ENCODE measurements around the gene RAET1L. TPM values are rescaled to one million over a fixed set of nuclear protein-coding genes. Genes with fewer than 3 reads are reported as not detected.

RAET1L gene
- polyA plus RNA-seq, 1 donor (not counting 4 experiments of a cell fraction or from before 2014, with no cell fraction given), result 6.9 TPM

DNA sequence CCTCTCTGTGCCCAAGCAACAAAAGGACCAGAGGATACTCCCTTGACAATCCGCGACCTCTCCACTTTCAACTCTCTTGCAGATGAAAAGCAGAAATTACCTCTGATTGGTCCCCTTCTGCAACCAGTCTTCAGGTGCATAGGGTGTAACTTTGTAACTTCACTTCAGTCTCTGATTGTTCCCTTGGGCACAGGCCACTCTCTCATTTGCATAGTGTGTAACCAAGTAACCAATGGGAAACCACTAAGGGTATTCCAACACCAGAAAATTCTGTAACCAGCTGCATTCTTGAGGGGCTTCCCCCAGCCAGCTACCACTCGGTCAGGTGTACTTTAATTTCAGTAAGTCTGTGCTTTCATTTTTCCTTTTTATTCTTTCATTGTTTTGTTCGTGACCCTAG, 4.4 kb upstream of the RAET1L start:
- FAIRE-seq, result no peak
- TF ChIP-seq, protein P1, sequence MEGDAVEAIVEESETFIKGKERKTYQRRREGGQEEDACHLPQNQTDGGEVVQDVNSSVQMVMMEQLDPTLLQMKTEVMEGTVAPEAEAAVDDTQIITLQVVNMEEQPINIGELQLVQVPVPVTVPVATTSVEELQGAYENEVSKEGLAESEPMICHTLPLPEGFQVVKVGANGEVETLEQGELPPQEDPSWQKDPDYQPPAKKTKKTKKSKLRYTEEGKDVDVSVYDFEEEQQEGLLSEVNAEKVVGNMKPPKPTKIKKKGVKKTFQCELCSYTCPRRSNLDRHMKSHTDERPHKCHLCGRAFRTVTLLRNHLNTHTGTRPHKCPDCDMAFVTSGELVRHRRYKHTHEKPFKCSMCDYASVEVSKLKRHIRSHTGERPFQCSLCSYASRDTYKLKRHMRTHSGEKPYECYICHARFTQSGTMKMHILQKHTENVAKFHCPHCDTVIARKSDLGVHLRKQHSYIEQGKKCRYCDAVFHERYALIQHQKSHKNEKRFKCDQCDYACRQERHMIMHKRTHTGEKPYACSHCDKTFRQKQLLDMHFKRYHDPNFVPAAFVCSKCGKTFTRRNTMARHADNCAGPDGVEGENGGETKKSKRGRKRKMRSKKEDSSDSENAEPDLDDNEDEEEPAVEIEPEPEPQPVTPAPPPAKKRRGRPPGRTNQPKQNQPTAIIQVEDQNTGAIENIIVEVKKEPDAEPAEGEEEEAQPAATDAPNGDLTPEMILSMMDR (optimal IDR thresholded peaks at IDR 0.05 in 1 of 3, IDR thresholded peaks at IDR 0.05 in 1 of 3, conservative IDR thresholded peaks at IDR 0.05 in 1 of 3; ENCODE audit: extremely low read depth in 1 of 3, insufficient read depth in 2 of 3, low read length in 3 of 3), result no peak
- TF ChIP-seq EZH2 (IDR thresholded peaks at IDR 0.05; ENCODE audit: low read length), result no peak
- no peak overlapping the region for H3K4me3 ChIP-seq (ENCODE audit: control insufficient read depth in 2 of 3, extremely low read depth in 1 of 3, insufficient read depth in 2 of 3, low read depth in 1 of 3, low read length in 3 of 3)

DNA sequence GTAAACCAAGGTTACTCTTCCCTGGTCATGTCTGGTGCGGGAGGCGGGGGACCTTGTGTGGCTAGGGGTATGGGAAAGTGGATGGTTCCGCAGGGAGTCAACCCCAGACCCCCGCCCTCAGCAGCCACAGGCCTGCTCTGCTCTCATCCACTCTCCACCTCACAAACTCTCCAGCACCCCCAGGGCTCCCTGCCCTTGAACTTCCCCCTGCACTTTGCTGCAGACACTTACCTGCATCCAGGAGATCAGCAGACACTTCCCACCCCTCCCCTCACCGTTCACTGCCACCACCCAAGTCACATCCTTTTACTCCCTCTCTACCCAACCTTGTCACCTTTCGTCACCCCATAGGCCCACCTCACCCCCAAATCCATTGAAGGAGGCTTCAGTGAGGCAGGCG, 3.9 kb upstream of the RAET1L start:
- no peak overlapping the region for H3K9ac ChIP-seq (ENCODE audit: control insufficient read depth, extremely low read depth, insufficient read depth, low read length)
- no peaks in the 10 kb centered on the region for H4K20me1 ChIP-seq (ENCODE audit: control insufficient read depth, extremely low read depth, insufficient read depth, low read length)
- H3K27ac ChIP-seq (ENCODE audit: control insufficient read depth, insufficient read depth, low read length), result no peak overlapping the region
- no peaks in the 10 kb centered on the region for H3K9me3 ChIP-seq (ENCODE audit: control insufficient read depth, low read depth, low read length)
- H2AFZ ChIP-seq (ENCODE audit: control insufficient read depth, low read length), result no peak overlapping the region
- dilution Hi-C loops (cut with MboI; ENCODE audit: extremely low pct_ligation_motif_present, low sequenced_read_pairs), result no loop called here
- H3K9me1 ChIP-seq (ENCODE audit: control insufficient read depth, extremely low read depth, insufficient read depth, low read length), result no peaks in the 10 kb centered on the region
- FAIRE-seq (no peak), DNase-seq (ENCODE audit: low read depth, low spot score) (no peak)
- H3K4me1 ChIP-seq (ENCODE audit: control insufficient read depth, extremely low read depth, insufficient read depth, low read length), result peaks cover 15% of the 10 kb centered on the region
- H3K4me2 ChIP-seq (ENCODE audit: control insufficient read depth, extremely low read depth, insufficient read depth, low read depth, low read length), result no peak overlapping the region
- no peak overlapping the region for H3K4me3 ChIP-seq (ENCODE audit: control insufficient read depth in 2 of 3, extremely low read depth in 1 of 3, insufficient read depth in 2 of 3, low read depth in 1 of 3, low read length in 3 of 3)
- TF ChIP-seq, protein P1 (optimal IDR thresholded peaks at IDR 0.05 in 1 of 3, IDR thresholded peaks at IDR 0.05 in 1 of 3, conservative IDR thresholded peaks at IDR 0.05 in 1 of 3; ENCODE audit: extremely low read depth in 1 of 3, insufficient read depth in 2 of 3, low read length in 3 of 3), result no peak
- peaks cover 5% of the 10 kb centered on the region for H3K27me3 ChIP-seq (ENCODE audit: control insufficient read depth, extremely low read depth, insufficient read depth, low read length)
- no peaks in the 10 kb centered on the region for H3K36me3 ChIP-seq (ENCODE audit: control insufficient read depth in 2 of 2, extremely low read depth in 1 of 2, insufficient read depth in 2 of 2, low read length in 2 of 2)
- no peaks in the 10 kb centered on the region for H3K79me2 ChIP-seq (ENCODE audit: control insufficient read depth, insufficient read depth, low read length)

More for the DNA sequence above, 4.4 kb upstream of the RAET1L start:
- H3K9ac ChIP-seq (ENCODE audit: control insufficient read depth, extremely low read depth, insufficient read depth, low read length), result no peak overlapping the region
- H3K9me1 ChIP-seq (ENCODE audit: control insufficient read depth, extremely low read depth, insufficient read depth, low read length), result no peaks in the 10 kb centered on the region
- dilution Hi-C loops (cut with MboI; ENCODE audit: extremely low pct_ligation_motif_present, low sequenced_read_pairs), result no loop called here
- H3K9me3 ChIP-seq (ENCODE audit: control insufficient read depth, low read depth, low read length), result no peaks in the 10 kb centered on the region
- H3K4me1 ChIP-seq (ENCODE audit: control insufficient read depth, extremely low read depth, insufficient read depth, low read length), result peaks cover 13% of the 10 kb centered on the region
- no peaks in the 10 kb centered on the region for H3K79me2 ChIP-seq (ENCODE audit: control insufficient read depth, insufficient read depth, low read length)
- no peaks in the 10 kb centered on the region for H3K36me3 ChIP-seq (ENCODE audit: control insufficient read depth in 2 of 2, extremely low read depth in 1 of 2, insufficient read depth in 2 of 2, low read length in 2 of 2)
- no peaks in the 10 kb centered on the region for H4K20me1 ChIP-seq (ENCODE audit: control insufficient read depth, extremely low read depth, insufficient read depth, low read length)
- no peak overlapping the region for H3K4me2 ChIP-seq (ENCODE audit: control insufficient read depth, extremely low read depth, insufficient read depth, low read depth, low read length)
- no peak overlapping the region for H3K27ac ChIP-seq (ENCODE audit: control insufficient read depth, insufficient read depth, low read length)
- peaks cover 6% of the 10 kb centered on the region for H3K27me3 ChIP-seq (ENCODE audit: control insufficient read depth, extremely low read depth, insufficient read depth, low read length)
- no peak overlapping the region for H2AFZ ChIP-seq (ENCODE audit: control insufficient read depth, low read length)
- DNase-seq (ENCODE audit: low read depth, low spot score), result no peak
